HEK293 (cell line): ENCODE data around the gene PDYN.

ENCODE experiments used
- CTCF ChIA-PET: fragments of 350-600 bp; formaldehyde crosslinking; extraction: SDS; loops from one replicate; lab custom pipeline; 2021; ENCODE audit warnings: antibody characterized with exemption; lab: Yijun Ruan, JAX
- POLR2A ChIA-PET: fragments of 300-600 bp; formaldehyde crosslinking; extraction: SDS; loops from one replicate; lab custom pipeline; 2020; ENCODE audit warnings: antibody characterized with exemption, inconsistent platforms; lab: Yijun Ruan, JAX
- H3K27ac ChIP-seq: fragments of 200-500 bp; sonication (Bioruptor generic); 2 replicates; pipeline ENCODE4 v1.5.1; 2014; ENCODE audit warnings: low read depth, low read length, control low read depth, inconsistent platforms; ENCODE audit errors: extremely low read depth
- H3K36me3 ChIP-seq, 2 experiments: fragments of 200-500 bp in 1 of 2; sonication (Bioruptor generic) in 1 of 2; 1 replicate in 1 of 2; 2 replicates in 1 of 2; pipeline ENCODE4 v1.5.1; 2014 to 2017; ENCODE audit warnings: inconsistent platforms in 2 of 2, low read length in 2 of 2; ENCODE audit not compliant: control insufficient read depth in 2 of 2, insufficient read depth in 1 of 2
- H3K4me1 ChIP-seq: fragments of 200-500 bp; sonication (Bioruptor generic); 2 replicates; pipeline ENCODE4 v1.5.1; 2014; ENCODE audit warnings: mild to moderate bottlenecking, low read length, inconsistent platforms; ENCODE audit not compliant: control insufficient read depth, insufficient read depth
- H3K4me3 ChIP-seq: 2 replicates; pipeline ENCODE4 v1.5.1; 2011; ENCODE audit warnings: low read depth, mild to moderate bottlenecking, control low read depth, low read length, moderate library complexity
- H3K9me3 ChIP-seq: fragments of 200-500 bp; sonication (Bioruptor generic); 2 replicates; pipeline ENCODE4 v1.5.1; 2014; ENCODE audit warnings: low read depth, low read length, inconsistent platforms; ENCODE audit not compliant: control insufficient read depth, insufficient read depth
- AEBP2 ChIP-seq: fragments of 450-650 bp; formaldehyde crosslinking; IDR thresholded peaks from 2 replicates; pipeline ENCODE4 v1.5.1; 2016; ENCODE audit warnings: missing biosample characterization, missing genetic modification characterization, borderline replicate concordance
- EGR2 ChIP-seq: fragments of 450-650 bp; formaldehyde crosslinking; IDR thresholded peaks from 2 replicates; pipeline ENCODE4 v1.5.1; 2016; ENCODE audit warnings: low read depth, missing biosample characterization, missing genetic modification characterization
- GLIS2 ChIP-seq: fragments of 450-650 bp; formaldehyde crosslinking; IDR thresholded peaks from 2 replicates; pipeline ENCODE4 v1.5.1; 2016; ENCODE audit warnings: missing biosample characterization, missing genetic modification characterization
- HOXC10 ChIP-seq: sonication (generic); formaldehyde crosslinking; IDR thresholded peaks from 2 replicates; pipeline ENCODE4 v1.8.1; 2023; ENCODE audit warnings: mild to moderate bottlenecking, missing genetic modification reagents
- KLF7 ChIP-seq: fragments of 450-650 bp; formaldehyde crosslinking; IDR thresholded peaks from 2 replicates; pipeline ENCODE4 v1.5.1; 2016; ENCODE audit warnings: missing biosample characterization, missing genetic modification characterization, borderline replicate concordance
- KLF9 ChIP-seq: fragments of 450-650 bp; formaldehyde crosslinking; IDR thresholded peaks from 2 replicates; pipeline ENCODE4 v1.5.1; 2016; ENCODE audit warnings: missing biosample characterization, missing genetic modification characterization, low read depth
- PATZ1 ChIP-seq: fragments of 450-650 bp; formaldehyde crosslinking; IDR thresholded peaks from 2 replicates; pipeline ENCODE4 v1.5.1; 2016; ENCODE audit warnings: missing biosample characterization, missing genetic modification characterization
- PRDM6 ChIP-seq: fragments of 450-650 bp; formaldehyde crosslinking; IDR thresholded peaks from 2 replicates; pipeline ENCODE4 v1.5.1; 2017; ENCODE audit warnings: missing biosample characterization, missing genetic modification characterization
- SCRT2 ChIP-seq: fragments of 450-650 bp; formaldehyde crosslinking; IDR thresholded peaks from 2 replicates; pipeline ENCODE4 v1.5.1; 2016; ENCODE audit warnings: missing biosample characterization, missing genetic modification characterization
- SP7 ChIP-seq: fragments of 450-650 bp; formaldehyde crosslinking; IDR thresholded peaks from 2 replicates; pipeline ENCODE4 v1.5.1; 2016; ENCODE audit warnings: missing biosample characterization, missing genetic modification characterization
- YY1 ChIP-seq: fragments of 450-650 bp; formaldehyde crosslinking; IDR thresholded peaks from 2 replicates; pipeline ENCODE4 v1.5.1; 2018; ENCODE audit warnings: missing biosample characterization, missing genetic modification characterization
- ZEB2 ChIP-seq: fragments of 450-650 bp; formaldehyde crosslinking; IDR thresholded peaks from 2 replicates; pipeline ENCODE4 v1.5.1; 2016; ENCODE audit warnings: missing biosample characterization, missing genetic modification characterization
- ZNF202 ChIP-seq: fragments of 450-650 bp; formaldehyde crosslinking; IDR thresholded peaks from 2 replicates; pipeline ENCODE4 v1.5.1; 2016; ENCODE audit warnings: missing biosample characterization, missing genetic modification characterization, borderline replicate concordance
- ZNF23 ChIP-seq: fragments of 450-650 bp; formaldehyde crosslinking; IDR thresholded peaks from 2 replicates; pipeline ENCODE4 v1.5.1; 2016; ENCODE audit warnings: missing biosample characterization, missing genetic modification characterization, borderline replicate concordance
- ZNF239 ChIP-seq: fragments of 450-650 bp; formaldehyde crosslinking; IDR thresholded peaks from 2 replicates; pipeline ENCODE4 v1.5.1; 2016; ENCODE audit warnings: missing biosample characterization, missing genetic modification characterization
- ZNF26 ChIP-seq: fragments of 450-650 bp; formaldehyde crosslinking; IDR thresholded peaks from 2 replicates; pipeline ENCODE4 v1.5.1; 2016; ENCODE audit warnings: missing biosample characterization, missing genetic modification characterization
- ZNF266 ChIP-seq: fragments of 450-650 bp; formaldehyde crosslinking; IDR thresholded peaks from 2 replicates; pipeline ENCODE4 v1.5.1; 2016; ENCODE audit warnings: missing biosample characterization, missing genetic modification characterization, low read depth
- ZNF280C ChIP-seq: fragments of 450-650 bp; formaldehyde crosslinking; IDR thresholded peaks from 2 replicates; pipeline ENCODE4 v1.5.1; 2016; ENCODE audit warnings: missing biosample characterization, missing genetic modification characterization
- ZNF311 ChIP-seq: fragments of 450-650 bp; formaldehyde crosslinking; IDR thresholded peaks from 2 replicates; pipeline ENCODE4 v1.5.1; 2017; ENCODE audit warnings: missing biosample characterization, missing genetic modification characterization, borderline replicate concordance
- ZNF391 ChIP-seq: fragments of 450-650 bp; formaldehyde crosslinking; IDR thresholded peaks from 2 replicates; pipeline ENCODE4 v1.5.1; 2016; ENCODE audit warnings: low read depth, missing biosample characterization, missing genetic modification characterization, borderline replicate concordance
- ZNF416 ChIP-seq: fragments of 450-650 bp; formaldehyde crosslinking; IDR thresholded peaks from 2 replicates; pipeline ENCODE4 v1.5.1; 2016; ENCODE audit warnings: missing biosample characterization, missing genetic modification characterization
- ZNF48 ChIP-seq: fragments of 450-650 bp; formaldehyde crosslinking; IDR thresholded peaks from 2 replicates; pipeline ENCODE4 v1.5.1; 2016; ENCODE audit warnings: missing biosample characterization, missing genetic modification characterization
- ZNF549 ChIP-seq: fragments of 450-650 bp; IDR thresholded peaks from 2 replicates; pipeline ENCODE4 v1.5.1; 2018; ENCODE audit warnings: missing biosample characterization, missing genetic modification characterization, mild to moderate bottlenecking, inconsistent platforms, moderate library complexity
- ZNF555 ChIP-seq: fragments of 450-650 bp; formaldehyde crosslinking; conservative IDR thresholded peaks from 2 replicates; pipeline ENCODE4 v1.5.1; 2017; ENCODE audit warnings: missing biosample characterization, mild to moderate bottlenecking, missing genetic modification characterization, inconsistent platforms
- ZNF626 ChIP-seq: fragments of 450-650 bp; sonication (Bioruptor Pico); formaldehyde crosslinking; IDR thresholded peaks from 2 replicates; pipeline ENCODE4 v1.5.1; 2018; ENCODE audit warnings: missing biosample characterization, missing genetic modification characterization, inconsistent platforms
- ZNF692 ChIP-seq: fragments of 450-650 bp; formaldehyde crosslinking; IDR thresholded peaks from 2 replicates; pipeline ENCODE4 v1.5.1; 2016; ENCODE audit warnings: missing biosample characterization, missing genetic modification characterization
- ZNF76 ChIP-seq: fragments of 450-650 bp; formaldehyde crosslinking; IDR thresholded peaks from 2 replicates; pipeline ENCODE4; 2016; ENCODE audit warnings: low read depth, missing biosample characterization, missing genetic modification characterization, borderline replicate concordance
- ZSCAN16 ChIP-seq: fragments of 450-650 bp; formaldehyde crosslinking; IDR thresholded peaks from 2 replicates; pipeline ENCODE4 v1.5.1; 2016; ENCODE audit warnings: missing biosample characterization, missing genetic modification characterization

Gene PDYN

GRCh38 chr20:2005359-2005758, 11.5 kb upstream of the PDYN start (continued):
- TF ChIP-seq ZEB2, result no peak
- TF ChIP-seq PATZ1 (tag by site-specific recombination), result no peak
- no peak for TF ChIP-seq ZNF280C (tag by site-specific recombination)
- TF ChIP-seq HOXC10 (CRISPR knock-in tag), result no peak
- TF ChIP-seq ZNF549 (tag by site-specific recombination), result no peak
- TF ChIP-seq ZNF48 (tag by site-specific recombination), result no peak
- no peak for TF ChIP-seq GLIS2 (tag by site-specific recombination)
- no peak for TF ChIP-seq SP7
- TF ChIP-seq ZNF239 (tag by site-specific recombination), result no peak
- TF ChIP-seq ZNF202 (tag by site-specific recombination), result no peak

- POLR2A ChIA-PET, result no interaction called here
- H3K4me3 ChIP-seq, result no peak overlapping the region
Observed at GRCh38 chr20:2004171-2004570, 10.3 kb upstream of the PDYN start.

More at GRCh38 chr20:2004171-2004570, 10.3 kb upstream of the PDYN start:
- Histone ChIP-seq H3K4me1 (no peaks in the 10 kb centered on the region), H3K27ac (no peak overlapping the region), H3K9me3 (no peaks in the 10 kb centered on the region), H3K36me3 (no peaks in the 10 kb centered on the region)
- CTCF ChIA-PET, result interaction anchor here (0.6 to 5.5 kb wide), 2 partner anchors 78 to 89 kb away, joined by 6 to 51 read pairs; no protein-coding TSS in a partner anchor
- TF ChIP-seq AEBP2 (tag by site-specific recombination) (no peak), ZNF555 (no peak), ZNF266 (tag by site-specific recombination) (no peak), ZNF311 (tag by site-specific recombination) (no peak), KLF7 (tag by site-specific recombination) (no peak), ZNF692 (tag by site-specific recombination) (no peak), ZNF626 (tag by site-specific recombination) (no peak), ZSCAN16 (tag by site-specific recombination) (no peak), ZNF416 (tag by site-specific recombination) (no peak), PRDM6 (tag by site-specific recombination) (no peak), ZNF76 (no peak), YY1 (no peak), ZNF26 (tag by site-specific recombination) (no peak), EGR2 (tag by site-specific recombination) (no peak), ZNF391 (tag by site-specific recombination) (no peak), KLF9 (no peak), SCRT2 (no peak), ZNF23 (tag by site-specific recombination) (no peak)
- TF ChIP-seq, all 188 proteins: peak for 0
